Measurements from ENCODE around the gene CAPN13.

The CAPN13 gene

GRCh38 chr2:30763151-30763660 is 44.0 kb downstream of the CAPN13 start:
- no peak for DNase-seq

GRCh38 chr2:30761226-30761625 is 46.0 kb downstream of the CAPN13 start:
- DNase-seq: no peak

- DNase-seq: no peak
Observed at GRCh38 chr2:30759481-30759880, 47.8 kb downstream of the CAPN13 start.

- DNase-seq: no peak
Observed at GRCh38 chr2:30758191-30758651, 49.0 kb downstream of the CAPN13 start.

- DNase-seq: no peak
Observed at GRCh38 chr2:30757749-30758148, 49.5 kb downstream of the CAPN13 start.

- no peak for DNase-seq
Observed at GRCh38 chr2:30756971-30757370, 50.3 kb downstream of the CAPN13 start.

GRCh38 chr2:30756051-30756719 is 51.1 kb downstream of the CAPN13 start:
- no peak for DNase-seq

- DNase-seq: no peak
Observed at GRCh38 chr2:30753630-30754029, 53.6 kb downstream of the CAPN13 start.

- no peak for DNase-seq
Observed at GRCh38 chr2:30752811-30753210, 54.4 kb downstream of the CAPN13 start.

GRCh38 chr2:30747206-30747605 is 60.0 kb downstream of the CAPN13 start:
- no peak for DNase-seq

- DNase-seq: no peak
Observed at GRCh38 chr2:30744823-30745222, 62.4 kb downstream of the CAPN13 start.

- no peak for DNase-seq
Observed at GRCh38 chr2:30741576-30741975, 65.7 kb downstream of the CAPN13 start.

- no peak for DNase-seq
Observed at GRCh38 chr2:30738141-30738911, 68.9 kb downstream of the CAPN13 start.

- no peak for DNase-seq
Observed at GRCh38 chr2:30737326-30737610, 70.0 kb downstream of the CAPN13 start.

GRCh38 chr2:30736461-30737325 is 70.6 kb downstream of the CAPN13 start:
- DNase-seq: no peak

GRCh38 chr2:30733876-30734520 is 73.2 kb downstream of the CAPN13 start:
- DNase-seq: no peak

GRCh38 chr2:30732876-30733275 is 74.4 kb downstream of the CAPN13 start:
- no peak for DNase-seq

- no peak for DNase-seq
Observed at GRCh38 chr2:30732376-30732775, 74.9 kb downstream of the CAPN13 start.

- no peak for DNase-seq
Observed at GRCh38 chr2:30731706-30732105, 75.5 kb downstream of the CAPN13 start.

GRCh38 chr2:30730736-30731647 is 76.3 kb downstream of the CAPN13 start:
- no peak for DNase-seq

GRCh38 chr2:30729031-30729430 is 78.2 kb downstream of the CAPN13 start:
- DNase-seq: no peak

All from stimulated activated naive CD4-positive, alpha-beta T cell treated with Interleukin-2 at 50 U/mL for 16 hours (primary cell).